ENCODE data around the gene SLC35B4.
"Not testable (repeated sequence)": the region's sequence is repeated elsewhere in the genome, so short reads cannot be mapped to it uniquely, and the experiment has no call there.

SLC35B4 gene

GRCh38 chr7:134301592-134301991, 15.1 kb downstream of the SLC35B4 start:
- TF ChIP-seq CTCF (IDR thresholded peaks at IDR 0.05; ENCODE audit: poor library complexity, severe bottlenecking) = no peak
- no peak overlapping the region for H3K4me3 ChIP-seq (ENCODE audit: severe bottlenecking)

GRCh38 chr7:134300988-134301387, 15.7 kb downstream of the SLC35B4 start:
- Histone ChIP-seq H3K27me3 (ENCODE audit: insufficient read depth, poor library complexity, severe bottlenecking) (no peaks in the 10 kb centered on the region), H3K9me3 (ENCODE audit: severe bottlenecking) (no peaks in the 10 kb centered on the region), H3K27ac (ENCODE audit: poor library complexity, severe bottlenecking) (no peak overlapping the region), H3K36me3 (ENCODE audit: low read depth) (peaks cover 64% of the 10 kb centered on the region), H3K4me3 (ENCODE audit: severe bottlenecking) (no peak overlapping the region), H3K4me1 (ENCODE audit: insufficient read depth, poor library complexity, severe bottlenecking) (no peaks in the 10 kb centered on the region)
- ATAC-seq (ENCODE audit: low read depth) (no peak), DNase-seq (ENCODE audit: low spot score) (no peak)
- TF ChIP-seq CTCF (IDR thresholded peaks at IDR 0.05; ENCODE audit: poor library complexity, severe bottlenecking) = no peak

More at GRCh38 chr7:134301592-134301991, 15.1 kb downstream of the SLC35B4 start:
- no peak overlapping the region for H3K27ac ChIP-seq (ENCODE audit: poor library complexity, severe bottlenecking)
- ATAC-seq (ENCODE audit: low read depth) (no peak), DNase-seq (ENCODE audit: low spot score) (no peak)
- H3K36me3 ChIP-seq (ENCODE audit: low read depth) = peaks cover 61% of the 10 kb centered on the region
- H3K4me1 ChIP-seq (ENCODE audit: insufficient read depth, poor library complexity, severe bottlenecking) = no peaks in the 10 kb centered on the region
- H3K27me3 ChIP-seq (ENCODE audit: insufficient read depth, poor library complexity, severe bottlenecking) = no peaks in the 10 kb centered on the region
- no peaks in the 10 kb centered on the region for H3K9me3 ChIP-seq (ENCODE audit: severe bottlenecking)

GRCh38 chr7:134298902-134299683, 17.6 kb downstream of the SLC35B4 start:
- no peaks in the 10 kb centered on the region for H3K27me3 ChIP-seq (ENCODE audit: insufficient read depth, poor library complexity, severe bottlenecking)
- no peak for TF ChIP-seq CTCF (IDR thresholded peaks at IDR 0.05; ENCODE audit: poor library complexity, severe bottlenecking)
- H3K27ac ChIP-seq (ENCODE audit: poor library complexity, severe bottlenecking) = no peak overlapping the region
- H3K9me3 ChIP-seq (ENCODE audit: severe bottlenecking) = no peaks in the 10 kb centered on the region
- H3K36me3 ChIP-seq (ENCODE audit: low read depth) = peaks cover 61% of the 10 kb centered on the region
- H3K4me1 ChIP-seq (ENCODE audit: insufficient read depth, poor library complexity, severe bottlenecking) = no peaks in the 10 kb centered on the region
- no peak for ATAC-seq (ENCODE audit: low read depth)
- DNase-seq (ENCODE audit: low spot score) = no peak
- H3K4me3 ChIP-seq (ENCODE audit: severe bottlenecking) = no peak overlapping the region

GRCh38 chr7:134297489-134297888, 19.2 kb downstream of the SLC35B4 start:
- Histone ChIP-seq H3K4me3 (ENCODE audit: severe bottlenecking) (no peak overlapping the region), H3K27ac (ENCODE audit: poor library complexity, severe bottlenecking) (no peak overlapping the region), H3K4me1 (ENCODE audit: insufficient read depth, poor library complexity, severe bottlenecking) (no peaks in the 10 kb centered on the region), H3K27me3 (ENCODE audit: insufficient read depth, poor library complexity, severe bottlenecking) (no peaks in the 10 kb centered on the region), H3K9me3 (ENCODE audit: severe bottlenecking) (no peaks in the 10 kb centered on the region), H3K36me3 (ENCODE audit: low read depth) (peaks cover 48% of the 10 kb centered on the region)
- no peak for ATAC-seq (ENCODE audit: low read depth)
- no peak for TF ChIP-seq CTCF (IDR thresholded peaks at IDR 0.05; ENCODE audit: poor library complexity, severe bottlenecking)
- no peak for DNase-seq (ENCODE audit: low spot score)

GRCh38 chr7:134295982-134296381, 20.7 kb downstream of the SLC35B4 start:
- H3K4me1 ChIP-seq (ENCODE audit: insufficient read depth, poor library complexity, severe bottlenecking); ATAC-seq (ENCODE audit: low read depth); DNase-seq (ENCODE audit: low spot score); H3K27ac ChIP-seq (ENCODE audit: poor library complexity, severe bottlenecking); H3K9me3 ChIP-seq (ENCODE audit: severe bottlenecking); H3K4me3 ChIP-seq (ENCODE audit: severe bottlenecking); H3K27me3 ChIP-seq (ENCODE audit: insufficient read depth, poor library complexity, severe bottlenecking): not testable (repeated sequence)
- peaks cover 34% of the 10 kb centered on the region for H3K36me3 ChIP-seq (ENCODE audit: low read depth)
